ENCODE data around the gene FAM217B. TPM values are rescaled to one million over a fixed set of nuclear protein-coding genes. Genes with fewer than 3 reads are reported as not detected.

Gene FAM217B
- total RNA-seq, 1 donor from 2014 or later, result 5.8 TPM

- no peak within 1 kb of the TSS for H3K27ac ChIP-seq
- peaks cover 4% of the 10 kb centered on the region for H3K27me3 Mint-ChIP-seq (ENCODE audit: insufficient read depth, low read depth)
- H3K4me3 Mint-ChIP-seq, result no peak within 1 kb of the TSS
- H2AFZ ChIP-seq (replicated peaks), result peak within 1 kb of the TSS; percentile 32
- no peaks in the 10 kb centered on the region for H3K27me3 ChIP-seq
- H3K27ac Mint-ChIP-seq, result no peak within 1 kb of the TSS
- no peaks in the 10 kb centered on the region for H3K36me3 Mint-ChIP-seq
- no peak within 1 kb of the TSS for H3K4me3 ChIP-seq
- no peak within 1 kb of the TSS for H3K9ac ChIP-seq
- peak within 1 kb of the TSS; percentile 61 for H3K4me2 ChIP-seq
- no peaks in the 10 kb centered on the region for H3K9me3 ChIP-seq (ENCODE audit: low read depth)
- H3K4me1 ChIP-seq, result peaks cover 12% of the 10 kb centered on the region
- H3K9me3 Mint-ChIP-seq, result no peaks in the 10 kb centered on the region
- no peaks in the 10 kb centered on the region for H3K36me3 ChIP-seq
- peaks cover 15% of the 10 kb centered on the region for H3K4me1 Mint-ChIP-seq
- H4K20me1 ChIP-seq (ENCODE audit: low read depth), result no peaks in the 10 kb centered on the region
- H3K79me2 ChIP-seq (ENCODE audit: low read depth), result no peaks in the 10 kb centered on the region
- TF ChIP-seq CTCF (IDR thresholded peaks at IDR 0.05) (no peak), EZH2phosphoT487 (IDR thresholded peaks at IDR 0.05) (no peak), EZH2 (IDR thresholded peaks at IDR 0.05) (no peak)
- H3F3A ChIP-seq (ENCODE audit: low read depth), result no peaks in the 10 kb centered on the region
- no peak for DNase-seq (ENCODE audit: low spot score)
Observed at GRCh38 chr20:59958123-59958522, 17.9 kb downstream of the FAM217B start, which contains the start of gene CDH26. Gene CDH26, plus strand, starts transcription at chr20:59958423. Its CDS starts 304 bp downstream, at chr20:59958727.

GRCh38 chr20:59958626-59959025, 18.4 kb downstream of the FAM217B start:
- Mint-ChIP-seq H3K9me3 (no peaks in the 10 kb centered on the region), H3K4me3 (no peak overlapping the region), H3K27ac (no peak overlapping the region), H3K36me3 (no peaks in the 10 kb centered on the region), H3K4me1 (peaks cover 15% of the 10 kb centered on the region), H3K27me3 (ENCODE audit: insufficient read depth, low read depth) (peaks cover 4% of the 10 kb centered on the region)
- no peaks in the 10 kb centered on the region for H3F3A ChIP-seq (ENCODE audit: low read depth)
- TF ChIP-seq CTCF (IDR thresholded peaks at IDR 0.05), result no peak
- TF ChIP-seq EZH2phosphoT487 (IDR thresholded peaks at IDR 0.05), result no peak
- no peak for TF ChIP-seq EZH2 (IDR thresholded peaks at IDR 0.05)
- H3K27me3 ChIP-seq, result no peaks in the 10 kb centered on the region
- H3K9ac ChIP-seq, result no peak overlapping the region
- no peak overlapping the region for H3K27ac ChIP-seq
- peak; percentile 21 for DNase-seq (ENCODE audit: low spot score)
- no peak overlapping the region for H3K4me3 ChIP-seq
- H3K4me2 ChIP-seq, result peak overlapping the region; percentile 61
- H4K20me1 ChIP-seq (ENCODE audit: low read depth), result no peaks in the 10 kb centered on the region
- H2AFZ ChIP-seq (replicated peaks), result peak overlapping the region; percentile 32
- no peaks in the 10 kb centered on the region for H3K9me3 ChIP-seq (ENCODE audit: low read depth)
- H3K36me3 ChIP-seq, result no peaks in the 10 kb centered on the region
- H3K4me1 ChIP-seq, result peaks cover 12% of the 10 kb centered on the region
- no peaks in the 10 kb centered on the region for H3K79me2 ChIP-seq (ENCODE audit: low read depth)

GRCh38 chr20:59961423-59961822, 21.2 kb downstream of the FAM217B start:
- no peak for TF ChIP-seq EZH2 (IDR thresholded peaks at IDR 0.05)
- TF ChIP-seq CTCF (IDR thresholded peaks at IDR 0.05), result no peak
- no peak for TF ChIP-seq EZH2phosphoT487 (IDR thresholded peaks at IDR 0.05)
- Histone ChIP-seq H3K4me1 (peaks cover 12% of the 10 kb centered on the region), H3K36me3 (no peaks in the 10 kb centered on the region), H3F3A (ENCODE audit: low read depth) (no peaks in the 10 kb centered on the region), H2AFZ (replicated peaks) (no peak overlapping the region), H3K79me2 (ENCODE audit: low read depth) (no peaks in the 10 kb centered on the region), H3K4me2 (no peak overlapping the region), H3K9me3 (ENCODE audit: low read depth) (no peaks in the 10 kb centered on the region), H3K27me3 (no peaks in the 10 kb centered on the region), H3K27ac (no peak overlapping the region), H3K4me3 (no peak overlapping the region), H3K9ac (no peak overlapping the region), H4K20me1 (ENCODE audit: low read depth) (no peaks in the 10 kb centered on the region)
- peaks cover 4% of the 10 kb centered on the region for H3K27me3 Mint-ChIP-seq (ENCODE audit: insufficient read depth, low read depth)
- H3K4me3 Mint-ChIP-seq, result no peak overlapping the region
- no peak for DNase-seq (ENCODE audit: low spot score)
- H3K9me3 Mint-ChIP-seq, result no peaks in the 10 kb centered on the region
- no peaks in the 10 kb centered on the region for H3K36me3 Mint-ChIP-seq
- no peak overlapping the region for H3K27ac Mint-ChIP-seq
- H3K4me1 Mint-ChIP-seq, result peaks cover 15% of the 10 kb centered on the region

Measured in neural progenitor cell (in vitro differentiated cells).